GM19468 (cell line): ENCODE data around the gene PDZD7.
"Not testable (repeated sequence)": the region's sequence is repeated elsewhere in the genome, so short reads cannot be mapped to it uniquely, and the experiment has no call there.

ENCODE experiments used
- ATAC-seq: cut with Tn5 transposase; IDR thresholded peaks from one replicate; pipeline ENCODE4 v1.9.1; 2021; ENCODE audit warnings: mild to moderate bottlenecking, moderate library complexity, moderate number of reproducible peaks; ENCODE audit not compliant: unreplicated experiment; ENCODE audit errors: extremely low read depth

PDZD7 gene

GRCh38 chr10:100988166-100988565 lies 42.8 kb downstream of the PDZD7 start:
- no peak for ATAC-seq

GRCh38 chr10:100987685-100988049 lies 43.3 kb downstream of the PDZD7 start:
- ATAC-seq: no peak

GRCh38 chr10:100986952-100987684 lies 43.8 kb downstream of the PDZD7 start, which contains the start of the genes MRPL43 and TWNK:
TSS of gene MRPL43 (minus strand) at chr10:100987497. CDS start at chr10:100987443, 54 bp downstream.
TSS of gene TWNK (plus strand) at chr10:100987543. CDS start at chr10:100988211, 668 bp downstream.
- no peak for ATAC-seq

- ATAC-seq: no peak
These were observed 44.3 kb downstream of the PDZD7 start for GRCh38 chr10:100986623-100986951.

- ATAC-seq: no peak
These were observed 45.6 kb downstream of the PDZD7 start for GRCh38 chr10:100985336-100985735.

GRCh38 chr10:100984672-100985177 lies 46.2 kb downstream of the PDZD7 start:
- ATAC-seq: no peak

- ATAC-seq: no peak
These were observed 46.9 kb downstream of the PDZD7 start for GRCh38 chr10:100983868-100984671.

GRCh38 chr10:100982916-100983830 lies 47.8 kb downstream of the PDZD7 start:
- no peak for ATAC-seq

GRCh38 chr10:100981178-100981772 lies 49.7 kb downstream of the PDZD7 start:
- no peak for ATAC-seq

GRCh38 chr10:100980711-100981110 lies 50.2 kb downstream of the PDZD7 start:
- no peak for ATAC-seq

- no peak for ATAC-seq
These were observed 50.6 kb downstream of the PDZD7 start for GRCh38 chr10:100980311-100980710.

GRCh38 chr10:100979791-100980272 lies 51.1 kb downstream of the PDZD7 start:
- no peak for ATAC-seq

GRCh38 chr10:100978901-100979195 lies 52.1 kb downstream of the PDZD7 start:
- ATAC-seq: no peak

- no peak for ATAC-seq
These were observed 52.6 kb downstream of the PDZD7 start for GRCh38 chr10:100978121-100978900.

GRCh38 chr10:100977436-100977835 lies 53.5 kb downstream of the PDZD7 start:
- ATAC-seq: no peak

GRCh38 chr10:100976906-100977305 lies 54.0 kb downstream of the PDZD7 start:
- ATAC-seq: no peak

- ATAC-seq: not testable (repeated sequence)
These were observed 55.5 kb downstream of the PDZD7 start for GRCh38 chr10:100975397-100975796.

GRCh38 chr10:100972904-100973535 lies 57.9 kb downstream of the PDZD7 start:
- no peak for ATAC-seq
